ENCODE measurements around the gene XRCC1.
"Not testable (repeated sequence)": the region's sequence is repeated elsewhere in the genome, so short reads cannot be mapped to it uniquely, and the experiment has no call there.

The XRCC1 gene

DNA sequence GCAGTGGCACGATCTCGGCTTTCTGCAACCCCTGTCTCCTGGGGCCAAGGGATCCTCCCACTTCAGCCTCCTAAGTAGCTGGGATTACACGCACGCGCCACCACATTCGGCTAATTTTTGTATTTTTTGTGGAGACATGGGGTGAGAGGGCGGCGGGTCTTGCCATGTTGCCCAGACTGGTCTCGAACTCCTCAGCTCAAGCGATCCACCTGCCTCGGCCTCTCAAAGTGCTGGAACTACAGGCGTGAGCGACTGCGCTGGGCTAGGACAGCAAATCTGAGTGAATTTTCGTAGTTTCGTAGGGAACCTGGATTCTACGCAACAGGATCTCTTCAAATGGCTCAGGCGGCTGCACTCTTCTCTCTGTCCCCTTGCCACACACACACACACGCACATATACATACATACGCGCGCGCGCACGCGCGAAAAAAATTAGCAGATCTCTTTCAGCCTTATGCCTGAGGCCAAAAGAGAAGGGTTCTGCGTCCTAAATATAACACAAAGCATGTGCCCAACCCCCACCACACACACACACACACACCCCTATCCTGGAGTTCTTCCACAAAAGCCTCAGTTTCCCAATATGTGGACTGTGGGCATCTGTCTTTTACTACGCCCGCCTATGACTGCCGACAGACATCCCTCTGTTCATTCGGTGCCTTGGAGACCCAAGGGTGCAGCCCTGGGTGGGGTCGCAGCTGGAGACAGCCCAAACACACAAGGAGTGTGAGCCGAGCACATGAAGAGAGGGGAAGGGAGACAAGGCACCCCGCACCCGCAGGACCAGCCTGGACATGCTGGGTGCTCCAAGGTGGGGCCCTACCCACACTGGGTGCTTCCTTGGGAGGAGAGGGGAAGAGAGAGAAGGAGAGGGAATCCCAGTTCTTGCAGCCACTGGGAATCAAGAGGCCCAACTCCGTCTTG, 890 bp upstream of the XRCC1 start:
- no peak for DNase-seq (ENCODE audit: low read depth)

DNA sequence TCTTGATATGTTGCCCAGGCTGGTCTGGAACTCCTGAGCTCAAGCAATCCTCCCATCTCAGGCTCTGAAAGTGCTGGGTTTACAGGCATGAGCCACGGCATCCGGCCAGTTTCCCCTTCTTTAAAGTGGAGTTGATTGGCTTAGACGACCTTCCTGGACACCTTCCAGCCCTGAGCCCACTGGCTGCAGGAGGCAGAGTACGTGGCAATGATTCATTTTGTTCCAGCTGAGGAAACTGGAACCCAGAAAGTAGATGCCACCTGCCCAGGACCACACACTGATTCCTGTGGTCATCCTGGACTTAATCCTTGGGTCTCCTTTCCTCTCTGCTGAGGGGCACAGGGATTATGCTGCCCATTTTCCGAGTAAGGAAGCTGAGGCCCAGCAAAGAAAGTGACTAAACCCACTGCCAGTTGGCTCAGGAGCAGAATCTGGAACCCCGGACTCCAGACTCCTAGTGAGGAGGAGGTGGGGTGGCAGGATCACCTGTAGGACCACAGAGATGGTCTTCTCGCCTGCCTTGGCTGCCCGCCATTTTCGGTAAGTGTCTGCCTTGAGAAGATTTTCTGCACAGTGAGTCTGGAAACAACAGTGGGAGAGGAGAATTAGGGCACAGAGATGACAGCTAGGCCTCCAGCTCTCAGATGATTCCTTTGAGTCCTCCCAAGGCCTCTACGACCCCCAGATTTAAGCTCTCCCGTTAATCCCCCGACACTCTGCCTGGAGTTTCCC, 737 bp downstream of the XRCC1 start:
- DNase-seq (ENCODE audit: low read depth) = no peak

GRCh38 chr19:43572171-43572588, 3.1 kb downstream of the XRCC1 start:
- DNase-seq (ENCODE audit: low read depth) = no peak

DNA sequence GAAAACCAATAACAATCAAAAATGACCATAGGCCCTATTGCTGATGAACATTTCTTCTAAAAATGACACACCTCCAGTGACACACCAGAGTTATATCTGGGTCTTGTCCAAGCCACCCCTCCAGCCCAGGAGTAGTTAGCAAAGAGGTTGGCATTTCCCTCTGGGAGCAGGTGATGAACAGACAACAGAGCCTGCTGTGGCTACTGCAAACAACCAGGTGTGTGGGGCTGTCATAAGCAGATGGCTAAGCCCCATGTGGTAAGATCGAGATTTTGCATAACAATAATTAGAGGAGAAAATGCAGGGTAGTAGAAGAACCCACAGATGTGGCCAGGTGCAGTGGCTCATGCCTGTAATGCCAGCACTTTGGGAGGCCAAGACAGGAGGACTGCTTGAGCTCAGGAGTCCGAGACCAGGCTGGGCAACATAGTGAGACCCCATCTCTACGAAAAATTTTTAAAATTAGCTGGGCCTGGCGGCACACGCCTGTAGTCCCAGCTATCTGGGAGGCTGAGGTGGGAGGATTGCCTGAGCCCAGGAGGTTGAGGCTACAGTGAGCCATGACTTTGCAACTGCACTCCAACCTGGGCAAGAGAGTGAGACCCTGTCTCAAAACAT, 5.0 kb downstream of the XRCC1 start:
- no peak for DNase-seq (ENCODE audit: low read depth)

- DNase-seq (ENCODE audit: low read depth) = no peak
Observed at GRCh38 chr19:43569657-43570056, 5.7 kb downstream of the XRCC1 start.

GRCh38 chr19:43564800-43565199, 10.5 kb downstream of the XRCC1 start:
- DNase-seq (ENCODE audit: low read depth) = no peak

DNA sequence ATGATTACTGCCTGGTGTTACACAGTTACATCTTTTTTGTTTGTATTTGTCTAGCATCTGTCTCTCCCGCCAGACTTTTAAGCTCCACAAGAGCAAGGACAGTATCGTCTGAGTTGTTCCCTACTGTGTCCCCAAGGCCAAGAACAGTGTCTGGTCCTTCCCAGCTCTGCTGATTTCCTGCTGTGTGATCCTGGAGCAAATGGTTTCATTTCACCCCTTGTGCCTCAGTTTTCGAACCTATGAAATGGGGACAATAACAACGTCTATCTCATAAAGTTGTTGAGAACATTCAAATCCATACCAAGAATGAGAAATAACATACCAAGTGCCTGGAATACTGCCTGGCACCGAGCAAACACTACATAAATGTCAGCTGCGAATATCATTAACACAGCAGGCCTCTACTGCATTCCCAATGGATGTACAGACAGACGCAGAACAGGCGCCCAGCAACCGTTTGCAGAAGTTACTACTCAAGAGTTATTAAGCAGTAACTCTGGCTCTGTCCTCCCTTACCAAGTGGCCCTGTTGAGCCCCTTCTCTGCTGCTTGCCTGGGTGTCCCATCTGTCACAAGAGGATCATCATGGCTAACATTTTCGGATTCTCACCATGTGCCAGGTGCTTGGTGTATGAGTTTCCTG, 11.4 kb downstream of the XRCC1 start:
- DNase-seq (ENCODE audit: low read depth) = no peak

DNA sequence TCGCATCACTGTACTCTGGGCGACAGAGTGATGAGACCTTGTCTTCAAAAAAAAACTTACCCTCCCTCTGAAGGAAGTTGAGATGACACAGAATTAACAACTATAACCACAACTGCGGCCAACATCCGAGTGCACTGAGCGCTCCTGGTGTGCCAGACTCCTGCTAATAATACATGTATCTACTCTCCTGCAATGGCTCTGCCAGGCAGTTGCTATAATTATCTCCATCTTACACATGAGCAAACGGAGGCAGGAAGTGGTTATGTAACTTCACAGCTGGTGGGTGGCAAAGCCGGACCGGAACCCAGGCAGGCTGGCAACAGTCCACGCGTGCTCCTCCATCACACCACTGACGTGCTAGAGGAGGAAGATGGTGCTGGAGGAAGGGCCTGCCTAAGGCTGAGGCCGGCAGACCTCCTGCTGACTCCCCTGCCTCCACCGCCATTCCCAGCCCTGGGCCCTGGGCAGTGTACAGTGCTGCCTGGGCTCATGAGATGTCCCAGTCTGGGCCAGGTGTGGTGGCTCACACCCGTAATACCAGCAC, 12.6 kb downstream of the XRCC1 start:
- DNase-seq (ENCODE audit: low read depth) = peak; percentile 73

GRCh38 chr19:43562226-43562697, 13.1 kb downstream of the XRCC1 start:
- no peak for DNase-seq (ENCODE audit: low read depth)

GRCh38 chr19:43561139-43561970, 14.0 kb downstream of the XRCC1 start:
- DNase-seq (ENCODE audit: low read depth) = no peak

DNA sequence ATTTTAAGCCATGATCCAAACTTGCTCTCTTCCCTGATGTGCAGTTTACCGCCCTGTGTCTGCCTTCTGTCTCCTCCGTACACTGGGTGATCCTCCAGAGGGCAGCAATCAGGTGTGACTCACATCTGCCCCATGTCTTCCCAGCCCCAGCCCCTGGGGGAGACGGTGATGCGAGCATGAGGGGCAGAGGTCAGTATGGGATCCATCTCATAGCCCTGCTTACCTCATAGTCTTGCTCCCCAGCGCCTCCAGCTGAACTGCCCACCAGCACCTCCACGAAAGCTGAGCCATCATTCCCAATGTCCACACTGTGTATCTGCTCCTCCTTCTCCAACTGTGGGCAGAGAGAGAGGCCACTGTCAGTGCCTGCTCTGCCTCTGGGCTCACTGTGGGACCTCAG, 14.6 kb downstream of the XRCC1 start:
- no peak for DNase-seq (ENCODE audit: low read depth)

- peak; percentile 80 for DNase-seq (ENCODE audit: low read depth)
Observed at GRCh38 chr19:43555185-43555770, 20.0 kb downstream of the XRCC1 start.

DNA sequence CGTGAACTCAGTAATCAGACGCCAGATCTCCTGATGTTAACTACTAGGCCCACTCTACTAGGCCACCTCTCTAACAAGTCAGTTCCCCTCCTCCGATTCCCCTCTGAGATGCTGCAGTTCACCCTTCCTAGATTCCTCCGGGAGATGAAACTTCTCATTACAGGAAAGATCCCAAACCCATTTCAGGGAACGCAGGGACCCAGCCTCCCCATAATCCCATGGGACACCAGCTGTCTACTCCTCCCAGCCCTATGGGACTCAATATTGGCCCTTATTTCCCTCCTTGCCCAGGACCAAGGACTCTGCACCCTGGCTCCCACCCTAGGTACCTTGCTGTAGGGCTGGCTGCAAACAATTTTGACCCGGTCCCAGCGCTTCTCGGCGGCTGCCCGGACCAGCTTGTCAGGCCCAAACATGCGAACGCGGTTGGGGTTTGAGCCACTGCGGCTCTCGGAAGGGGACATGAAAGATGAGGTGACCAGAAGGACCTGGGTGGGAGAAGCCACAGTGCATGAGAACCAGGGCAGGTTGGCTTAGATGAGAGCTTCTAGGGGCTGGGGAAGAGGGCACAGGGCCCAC, 20.9 kb downstream of the XRCC1 start:
- DNase-seq (ENCODE audit: low read depth) = no peak

DNA sequence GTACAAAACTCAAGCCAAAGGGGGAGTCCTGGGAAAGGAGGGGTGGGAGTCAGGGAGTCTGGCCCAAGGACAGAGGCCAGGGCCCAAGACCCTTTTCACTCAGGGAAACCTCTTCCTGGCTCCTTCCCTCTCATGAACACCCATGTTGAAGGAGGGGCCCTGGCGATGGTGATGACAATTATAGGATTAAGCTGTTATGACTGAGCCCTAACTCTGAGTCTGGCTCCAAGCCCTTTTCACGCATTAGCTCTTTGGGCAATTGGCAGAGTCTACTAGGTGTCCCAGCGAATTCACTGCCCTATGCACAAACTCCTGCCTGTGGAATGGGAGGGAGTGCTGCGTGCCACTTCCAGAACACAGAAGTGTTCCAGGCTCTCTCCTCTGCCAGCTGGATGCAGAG, 21.7 kb downstream of the XRCC1 start:
- no peak for DNase-seq (ENCODE audit: low read depth)

DNA sequence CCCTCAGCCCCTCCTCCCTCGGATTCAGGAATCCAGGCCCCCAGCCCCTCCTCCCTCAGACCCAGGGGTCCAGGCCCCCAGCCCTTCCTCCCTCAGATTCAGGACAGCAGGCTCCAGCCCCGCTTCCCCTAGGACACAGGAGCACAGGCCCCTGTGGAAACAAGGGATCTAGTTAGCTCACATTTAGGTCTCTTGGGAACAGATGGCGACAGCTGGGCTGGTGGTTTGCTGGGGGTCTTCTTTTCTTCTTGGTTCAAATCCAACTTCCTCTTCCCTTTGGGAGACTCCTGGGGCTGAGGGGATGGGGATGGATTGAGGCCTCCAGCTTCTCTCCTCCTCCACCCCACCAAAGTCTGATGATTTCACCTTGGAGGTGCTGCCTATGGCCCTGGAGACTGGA, 22.7 kb downstream of the XRCC1 start:
- DNase-seq (ENCODE audit: low read depth) = no peak

DNA sequence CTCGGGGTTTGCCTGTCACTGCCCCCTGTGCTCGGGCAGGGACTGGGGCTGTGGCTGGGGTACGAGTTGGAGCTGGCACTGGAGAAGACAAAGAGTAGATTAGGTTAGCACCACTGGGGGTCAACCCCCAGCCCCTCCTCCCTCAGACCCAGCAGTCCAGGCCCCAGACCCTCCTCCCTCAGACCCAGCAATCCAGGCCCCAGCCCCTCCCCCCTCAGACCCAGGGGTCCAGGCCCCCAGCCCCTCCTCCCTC, 23.2 kb downstream of the XRCC1 start:
- no peak for DNase-seq (ENCODE audit: low read depth)

DNA sequence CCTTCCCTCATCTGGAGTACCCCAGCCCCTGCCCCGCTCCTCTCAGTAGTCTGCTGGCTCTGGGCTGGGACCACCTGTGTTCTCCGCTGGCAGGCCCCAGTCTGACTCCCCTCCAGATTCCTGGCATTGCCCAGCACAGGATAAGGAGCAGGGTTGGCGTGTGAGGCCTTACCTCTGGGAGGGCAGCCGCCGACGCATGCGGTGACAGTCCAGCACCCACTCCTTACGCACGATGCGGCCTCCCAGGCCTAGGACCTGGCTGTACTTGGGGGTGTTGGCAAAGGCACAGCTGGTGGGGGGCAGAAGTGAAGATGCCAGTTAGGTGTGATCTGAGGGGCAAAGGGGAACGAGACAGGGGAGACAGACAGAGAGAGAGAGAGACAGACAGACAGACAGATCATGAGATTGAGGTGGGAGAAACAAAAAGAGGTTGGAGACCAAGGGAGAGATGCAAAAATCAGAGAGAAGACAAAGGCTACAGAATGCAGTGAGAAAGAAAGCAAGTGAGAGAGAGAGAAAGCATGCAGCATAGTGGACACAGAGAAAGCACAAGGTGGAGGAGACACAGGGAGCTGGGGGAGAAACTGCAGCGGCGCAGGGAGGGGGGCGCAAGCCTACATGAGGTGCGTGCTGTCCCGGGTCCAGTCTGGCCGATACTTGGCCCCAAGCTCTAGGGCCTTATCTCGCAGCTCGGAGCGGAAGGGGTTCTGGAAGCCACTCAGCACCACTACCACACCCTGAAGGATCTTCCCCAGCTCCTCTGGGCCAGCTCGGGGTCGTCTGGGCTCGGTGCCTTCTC, 23.7 kb downstream of the XRCC1 start:
- DNase-seq (ENCODE audit: low read depth) = no peak

DNA sequence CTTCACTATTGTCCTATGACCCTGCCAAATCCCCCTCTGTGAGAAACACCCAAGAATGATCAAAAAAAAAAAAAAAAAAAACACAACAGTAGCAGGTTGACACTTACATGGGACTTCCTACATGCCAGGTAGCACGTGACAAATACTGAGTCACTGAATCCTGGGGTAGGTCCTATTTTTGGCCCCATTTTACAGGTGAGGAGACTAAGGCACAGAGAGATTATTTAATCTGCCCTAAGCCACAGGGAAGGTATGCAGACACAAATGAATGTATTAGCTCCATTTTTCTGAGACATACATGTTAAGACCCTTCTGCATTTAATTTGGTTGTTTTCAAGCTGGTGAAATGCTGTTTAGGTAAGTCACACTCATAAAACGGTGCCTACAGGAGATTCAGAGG, 26.6 kb downstream of the XRCC1 start:
- no peak for DNase-seq (ENCODE audit: low read depth)

DNA sequence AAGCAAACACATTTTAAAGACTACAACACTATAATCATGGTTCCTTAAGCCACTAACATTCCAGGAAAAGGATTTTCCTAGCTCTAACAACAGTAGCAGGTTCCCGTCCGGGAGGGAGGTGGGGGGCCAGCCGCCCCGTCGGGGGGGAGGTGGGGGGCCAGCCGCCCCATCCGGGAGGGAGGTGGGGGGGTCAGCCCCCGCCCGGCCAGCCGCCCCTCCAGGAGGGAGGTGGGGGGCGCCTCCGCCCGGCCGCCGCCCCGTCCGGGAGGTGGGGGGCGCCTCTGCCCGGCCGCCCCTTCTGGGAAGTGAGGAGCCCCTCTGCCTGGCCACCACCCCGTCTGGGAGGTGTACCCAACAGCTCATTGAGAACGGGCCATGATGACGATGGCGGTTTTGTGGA, 27.4 kb downstream of the XRCC1 start:
- not testable (repeated sequence) for DNase-seq (ENCODE audit: low read depth)

- DNase-seq (ENCODE audit: low read depth) = no peak
Observed at GRCh38 chr19:43546581-43546980, 28.7 kb downstream of the XRCC1 start.

Data from activated gamma-delta T cell treated with anti-CD3 and anti-CD28 coated beads, Interleukin-2, amount 50 U/mL, for 16 hours (primary cell).